22Rv1 (cell line): ENCODE measurements around the gene ENPP3.
"Not testable (repeated sequence)": the region's sequence is repeated elsewhere in the genome, so short reads cannot be mapped to it uniquely, and the experiment has no call there.

Source experiments
- CTCF ChIP-seq: fragments of 450-650 bp; IDR thresholded peaks from 2 replicates; pipeline ENCODE4 v1.5.1; 2017; ENCODE audit warnings: mild to moderate bottlenecking
- ZFX ChIP-seq: fragments of 450-650 bp; IDR thresholded peaks from 2 replicates; pipeline ENCODE4 v1.6.1; 2017; ENCODE audit warnings: antibody characterized with exemption, borderline replicate concordance

GRCh38 chr6:131700851-131701250 is 63.7 kb downstream of the ENPP3 start:
- TF ChIP-seq CTCF, ZFX: not testable (repeated sequence)
